ENCODE data around the gene RGS6.

GRCh38 chr14:71964716-71965115 lies 32.5 kb downstream of the RGS6 start:
- no peak for TF ChIP-seq CTCF (IDR thresholded peaks at IDR 0.05)
- TF ChIP-seq POLR2A (IDR thresholded peaks at IDR 0.05) = no peak

All from thyroid gland (tissue), 4 donors.